GM18505 (cell line): Measurements from ENCODE around the gene ATP6V0E1.
"Not testable (repeated sequence)": the region's sequence is repeated elsewhere in the genome, so short reads cannot be mapped to it uniquely, and the experiment has no call there.

Experiments
- ATAC-seq: cut with Tn5 transposase; IDR thresholded peaks from one replicate; pipeline ENCODE4 v1.9.1; 2021; ENCODE audit not compliant: unreplicated experiment
- POLR2A ChIP-seq: IDR thresholded peaks from 4 replicates; pipeline ENCODE4 v1.6.1; 2011; ENCODE audit warnings: borderline replicate concordance; ENCODE audit not compliant: insufficient read depth, insufficient read length; ENCODE audit errors: extremely low read depth

ATP6V0E1 gene

DNA sequence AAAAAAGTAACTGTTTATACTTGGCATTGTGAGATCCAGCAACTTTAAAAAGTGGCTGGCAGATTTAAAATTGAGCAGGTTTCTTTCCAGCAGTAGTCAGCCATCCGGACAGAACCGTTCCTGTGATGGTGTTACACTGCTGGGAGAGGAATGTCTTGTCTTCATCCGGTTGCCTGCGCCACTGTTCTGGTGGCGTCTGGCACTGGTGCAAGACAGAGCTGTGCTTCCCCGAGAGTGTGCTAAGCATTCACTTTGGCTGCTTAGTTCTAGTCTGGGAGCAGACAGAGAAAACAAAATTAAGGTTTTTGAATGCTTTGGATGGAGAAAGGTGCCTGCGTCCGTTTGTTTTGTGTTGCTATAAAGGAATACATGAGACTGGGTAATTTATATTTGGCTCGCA lies 37.1 kb downstream of the ATP6V0E1 start:
- no peak for TF ChIP-seq POLR2A
- no peak for ATAC-seq

DNA sequence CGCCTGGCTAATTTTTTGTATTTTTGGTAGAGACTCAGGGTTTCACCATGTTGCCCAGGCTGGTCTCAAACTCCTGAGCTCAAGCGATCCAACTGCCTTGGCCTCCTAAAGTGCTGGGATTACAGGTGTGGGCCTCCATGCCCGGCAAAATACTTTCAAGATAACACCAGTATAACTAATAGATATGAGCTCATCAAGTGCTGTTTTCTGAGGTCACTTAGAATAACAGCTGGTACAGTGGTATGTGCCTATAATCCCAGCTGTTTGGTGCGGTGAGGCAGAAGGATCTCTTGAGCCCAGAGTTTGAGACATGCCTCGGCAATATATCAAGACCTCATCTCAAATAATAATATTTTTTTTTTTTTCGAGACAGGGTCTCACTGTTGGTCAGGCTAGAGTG lies 42.1 kb downstream of the ATP6V0E1 start:
- no peak for TF ChIP-seq POLR2A
- ATAC-seq, result no peak

GRCh38 chr5:173027905-173028304 lies 44.3 kb downstream of the ATP6V0E1 start:
- no peak for TF ChIP-seq POLR2A
- ATAC-seq, result no peak

GRCh38 chr5:173028811-173029327 lies 45.3 kb downstream of the ATP6V0E1 start:
- no peak for ATAC-seq
- TF ChIP-seq POLR2A, result no peak

GRCh38 chr5:173029499-173029921 lies 45.9 kb downstream of the ATP6V0E1 start:
- TF ChIP-seq POLR2A, result no peak
- ATAC-seq, result no peak

DNA sequence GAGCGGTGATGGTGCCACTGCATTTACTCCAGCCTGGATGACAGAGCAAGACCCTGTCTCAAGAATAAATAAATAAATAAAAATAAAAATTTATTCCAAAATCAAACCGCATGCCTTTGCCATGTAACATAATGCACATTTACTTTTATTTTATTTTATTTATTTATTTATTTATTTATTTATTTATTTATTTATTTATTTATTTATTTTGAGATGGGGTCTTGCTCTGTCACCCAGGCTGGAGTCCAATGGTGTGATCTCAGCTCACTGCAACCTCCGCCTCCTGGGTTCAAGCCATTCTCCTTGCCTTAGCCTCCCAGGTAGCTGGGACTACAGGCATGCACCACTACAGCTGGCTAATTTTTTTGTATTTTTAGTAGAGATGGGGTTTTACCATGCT lies 48.5 kb downstream of the ATP6V0E1 start:
- ATAC-seq, result not testable (repeated sequence)

DNA sequence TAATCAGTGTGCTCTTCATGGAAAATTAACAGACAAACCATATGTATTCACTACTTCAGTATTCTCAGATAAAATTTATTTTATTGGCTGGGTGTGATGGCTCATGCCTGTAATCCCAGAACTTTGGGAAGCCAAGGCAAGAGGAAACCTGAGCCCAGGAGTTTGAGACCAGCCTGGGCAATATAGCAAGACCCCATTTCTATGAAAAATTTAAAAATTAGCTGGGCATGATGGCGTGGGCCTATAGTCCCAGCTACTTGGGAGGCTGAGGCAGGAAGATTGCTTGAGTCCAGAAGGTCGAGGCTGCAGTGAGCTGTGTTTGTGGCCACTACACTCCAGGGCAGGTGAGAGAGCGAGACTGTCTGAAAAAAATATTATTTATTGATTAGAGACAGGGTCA lies 49.2 kb downstream of the ATP6V0E1 start:
- ATAC-seq, result no peak
- TF ChIP-seq POLR2A, result no peak

GRCh38 chr5:173033923-173034322 lies 50.4 kb downstream of the ATP6V0E1 start:
- no peak for ATAC-seq
- no peak for TF ChIP-seq POLR2A

DNA sequence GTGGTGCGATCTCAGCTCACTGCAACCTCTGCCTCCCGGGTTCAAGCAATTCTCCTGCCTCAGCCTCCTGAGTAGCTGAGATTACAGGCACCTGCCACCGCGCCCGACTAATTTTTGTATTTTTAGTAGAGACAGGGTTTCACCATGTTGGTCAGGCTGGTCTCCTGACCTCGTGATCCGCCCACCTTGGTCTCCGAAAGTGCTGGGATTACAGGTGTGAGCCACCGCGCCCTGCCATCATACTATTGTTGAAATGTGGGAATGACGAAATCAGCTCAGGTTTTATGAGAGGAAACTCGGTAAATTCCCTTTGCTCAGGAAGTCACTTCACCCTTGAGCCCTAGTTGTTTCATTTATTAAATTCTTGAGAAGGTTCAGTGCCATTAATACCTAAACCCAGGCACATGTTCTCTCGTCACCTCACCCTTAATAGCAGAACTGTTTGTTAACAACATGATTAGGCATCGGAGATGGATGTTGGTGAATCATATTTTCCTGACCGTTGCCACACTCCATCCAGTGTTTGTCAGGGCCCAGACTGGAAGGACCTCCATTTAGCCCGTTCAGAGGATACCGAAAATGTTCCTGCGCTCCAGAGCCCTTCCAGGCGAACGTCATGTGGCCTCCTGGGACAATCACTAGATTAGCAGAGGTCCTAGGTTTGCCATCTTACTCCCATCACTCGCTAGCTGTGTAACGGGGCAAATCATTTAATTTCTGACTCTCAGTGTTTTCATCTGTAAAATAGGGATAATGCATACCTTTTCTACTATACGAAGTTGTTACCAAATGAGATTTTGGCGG lies 52.5 kb downstream of the ATP6V0E1 start:
- ATAC-seq, result peak; percentile 53
- no peak for TF ChIP-seq POLR2A

DNA sequence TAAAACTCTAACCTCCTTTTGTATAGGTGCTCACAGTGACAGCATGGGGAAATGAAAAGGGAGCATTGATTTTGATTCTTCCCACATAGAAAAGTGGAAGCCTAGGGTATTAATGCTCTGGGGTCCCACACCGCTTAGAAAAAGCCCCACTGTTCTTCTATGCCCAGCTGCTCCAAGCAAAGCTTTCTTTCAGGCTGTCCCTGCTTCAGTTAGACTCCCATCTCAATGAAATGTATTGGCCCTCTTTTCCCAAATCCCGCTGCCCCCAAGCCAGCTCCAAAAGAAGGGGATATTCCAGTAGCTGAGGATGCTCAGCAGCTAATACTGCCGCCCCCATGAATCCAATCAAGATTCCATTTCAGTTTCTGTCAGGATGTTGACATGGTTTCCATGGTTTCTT lies 55.6 kb downstream of the ATP6V0E1 start:
- ATAC-seq, result no peak
- no peak for TF ChIP-seq POLR2A

GRCh38 chr5:173039964-173040363 lies 56.4 kb downstream of the ATP6V0E1 start:
- no peak for ATAC-seq
- TF ChIP-seq POLR2A, result no peak

DNA sequence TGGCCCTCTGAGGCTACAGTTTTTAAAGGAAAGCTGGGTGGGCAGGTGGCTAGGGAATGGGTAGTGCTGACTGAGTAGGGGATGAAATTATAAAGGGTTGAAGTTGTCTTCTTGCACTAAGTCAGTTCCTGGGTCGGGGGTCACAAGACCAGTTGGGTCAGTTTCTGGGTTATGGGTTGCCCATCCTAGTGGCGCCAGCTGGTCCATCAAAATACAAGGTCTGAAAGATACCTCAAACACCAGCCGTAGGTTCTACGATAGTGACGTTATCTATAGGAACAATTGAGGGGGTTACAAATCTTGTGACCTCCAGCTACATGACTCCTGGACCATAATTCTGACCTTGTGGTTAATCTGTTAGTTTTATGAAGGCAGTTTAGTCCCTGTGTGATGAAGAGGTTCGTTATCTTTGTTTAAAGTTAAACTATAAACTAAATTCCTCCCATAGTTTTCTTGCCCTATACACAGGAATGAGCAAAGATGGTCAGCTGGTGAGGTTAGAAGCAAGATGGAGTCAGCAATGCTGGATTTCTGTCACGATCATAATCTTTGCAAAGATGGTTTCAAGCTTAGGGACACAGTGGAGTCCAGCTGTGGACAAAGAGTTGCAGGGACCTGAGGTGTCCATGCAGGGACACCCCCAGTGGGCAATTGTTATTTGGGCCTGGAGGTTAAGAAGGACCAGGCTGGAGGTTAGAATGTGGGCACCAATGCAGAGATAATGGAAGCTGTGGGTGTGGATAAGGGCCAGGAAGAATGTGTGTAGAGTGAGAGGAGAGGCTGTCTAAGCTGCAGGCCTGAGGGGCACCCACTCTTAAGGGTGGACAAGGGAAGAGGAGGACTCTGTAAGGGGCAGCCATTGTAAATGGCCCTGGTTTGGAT lies 58.6 kb downstream of the ATP6V0E1 start:
- no peak for TF ChIP-seq POLR2A
- ATAC-seq, result no peak

GRCh38 chr5:173042763-173043107 lies 59.2 kb downstream of the ATP6V0E1 start:
- no peak for TF ChIP-seq POLR2A
- ATAC-seq, result no peak

- no peak for TF ChIP-seq POLR2A
- no peak for ATAC-seq
Observed at GRCh38 chr5:173045474-173045873, 61.9 kb downstream of the ATP6V0E1 start.

DNA sequence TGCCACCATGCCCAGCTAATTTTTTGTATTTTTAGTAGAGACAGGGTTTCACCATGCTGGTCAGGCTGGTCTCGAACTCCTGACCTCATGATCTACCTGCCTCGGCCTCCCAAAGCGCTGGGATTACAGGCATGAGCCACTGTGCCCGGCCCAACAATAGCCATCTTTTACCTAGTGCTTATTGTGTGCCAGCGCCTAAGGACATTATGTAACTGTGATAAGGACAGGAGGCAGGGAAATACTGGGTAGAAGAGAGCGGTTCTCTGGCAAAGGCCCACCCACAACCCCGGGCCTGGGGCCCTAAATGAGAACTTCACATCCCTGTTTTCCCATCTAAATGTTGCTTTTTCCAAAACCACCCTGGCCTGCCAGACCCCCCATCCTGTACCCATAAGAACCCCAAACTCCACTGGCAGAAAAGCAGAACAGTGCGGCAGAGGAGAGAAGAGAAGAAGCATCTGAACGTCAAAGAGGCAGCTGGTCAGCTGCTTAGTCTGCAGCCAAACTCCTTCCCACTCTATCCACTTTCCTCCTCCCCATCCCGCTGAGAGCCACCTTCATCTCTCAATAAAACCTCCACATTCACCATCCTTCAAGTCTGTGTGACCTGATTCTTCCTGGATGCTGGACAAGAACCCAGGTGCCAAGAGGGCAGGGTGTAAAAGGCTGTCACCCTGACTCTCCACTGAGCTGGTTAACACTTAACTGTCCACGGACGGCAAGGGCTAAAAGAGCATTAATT lies 63.7 kb downstream of the ATP6V0E1 start:
- not testable (repeated sequence) for ATAC-seq
